SK-N-SH (cell line): ENCODE results near the gene DCLK3. TPM values are rescaled to one million over a fixed set of nuclear protein-coding genes. Genes with fewer than 3 reads are reported as not detected.

Source experiments
- CTCF ChIA-PET: fragments of 300-600, 350-600 bp; formaldehyde crosslinking; extraction: SDS; loops from one replicate; lab custom pipeline; 2021; lab: Yijun Ruan, JAX
- POLR2A ChIA-PET: fragments of 350-600 bp; sonication (Branson Sonifier 250); formaldehyde crosslinking; extraction: SDS; loops from one replicate; lab custom pipeline; 2020; ENCODE audit warnings: antibody characterized with exemption, inconsistent platforms; lab: Yijun Ruan, JAX
- DNase-seq: peaks from one replicate; pipeline ENCODE4 v3.0.0; 2012
- H2AFZ ChIP-seq: fragments of 200-600 bp; sonication (generic); 2 replicates; pipeline ENCODE4 v1.8.1; 2016; ENCODE audit warnings: antibody characterized with exemption, mild to moderate bottlenecking, low read depth
- H3F3A ChIP-seq: fragments of 200-600 bp; sonication (generic); replicated peaks from 2 replicates; pipeline ENCODE3; 2016; ENCODE audit warnings: antibody characterized with exemption, mild to moderate bottlenecking; ENCODE audit not compliant: insufficient read depth
- H3K27ac ChIP-seq, 2 experiments: fragments of 200-500 bp in 1 of 2; fragments of 200-600 bp in 1 of 2; sonication (Bioruptor generic) in 1 of 2; sonication (generic), shearing (Covaris generic) in 1 of 2; 2 replicates each; pipeline versions ENCODE4 v1.5.1 to v1.6.1; 2014 to 2016; ENCODE audit warnings: low read depth in 2 of 2, inconsistent platforms in 1 of 2, low read length in 1 of 2, mild to moderate bottlenecking in 1 of 2, mixed read lengths in 1 of 2
- H3K27me3 ChIP-seq: fragments of 200-600 bp; sonication (generic), shearing (Covaris generic); 2 replicates; pipeline ENCODE4 v1.6.1; 2016; ENCODE audit warnings: mixed run types; ENCODE audit not compliant: insufficient read depth
- H3K36me3 ChIP-seq, 2 experiments: fragments of 200-500 bp in 1 of 2; fragments of 200-600 bp in 1 of 2; sonication (Bioruptor generic) in 1 of 2; sonication (generic) in 1 of 2; replicated peaks in 1 of 2; 2 replicates each; pipeline versions ENCODE3 to v1.5.1; 2014 to 2016; ENCODE audit warnings: low read length in 1 of 2, mild to moderate bottlenecking in 1 of 2; ENCODE audit not compliant: insufficient read depth in 2 of 2, control insufficient read depth in 1 of 2
- H3K4me1 ChIP-seq, 2 experiments: fragments of 200-500 bp in 1 of 2; fragments of 200-600 bp in 1 of 2; sonication (Bioruptor generic) in 1 of 2; sonication (generic), shearing (Covaris generic) in 1 of 2; 2 replicates each; pipeline versions ENCODE4 v1.5.1 to v1.6.1; 2014 to 2016; ENCODE audit warnings: low read depth in 1 of 2, low read length in 1 of 2, mixed run types in 1 of 2; ENCODE audit not compliant: insufficient read depth in 2 of 2, control insufficient read depth in 1 of 2
- H3K4me2 ChIP-seq: fragments of 200-600 bp; sonication (generic), shearing (Covaris generic); 2 replicates; pipeline ENCODE4 v1.6.1; 2017; ENCODE audit warnings: mixed run types
- H3K4me3 ChIP-seq, 2 experiments: fragments of 200-500 bp in 1 of 2; fragments of 200-600 bp in 1 of 2; sonication (Bioruptor generic) in 1 of 2; sonication (generic), shearing (Covaris generic) in 1 of 2; 2 replicates each; pipeline versions ENCODE4 v1.5.1 to v1.8.1; 2014 to 2016; ENCODE audit warnings: low read depth in 2 of 2, inconsistent platforms in 1 of 2, low read length in 1 of 2, mild to moderate bottlenecking in 1 of 2, mixed read lengths in 1 of 2, moderate library complexity in 1 of 2
- H3K79me2 ChIP-seq: fragments of 200-600 bp; sonication (generic); 2 replicates; pipeline ENCODE4 v1.8.1; 2017; ENCODE audit warnings: mild to moderate bottlenecking; ENCODE audit not compliant: insufficient read depth
- H3K9ac ChIP-seq: fragments of 200-600 bp; sonication (generic); 2 replicates; pipeline ENCODE4 v1.6.1; 2017; ENCODE audit warnings: mixed run types
- H3K9me2 ChIP-seq: fragments of 200-600 bp; sonication (generic); 2 replicates; pipeline ENCODE4 v1.6.1; 2017; ENCODE audit warnings: mixed run types
- H3K9me3 ChIP-seq: fragments of 200-600 bp; sonication (generic); 2 replicates; pipeline ENCODE4 v1.6.1; 2017; ENCODE audit warnings: mixed run types, mild to moderate bottlenecking, moderate library complexity
- H4K20me1 ChIP-seq: fragments of 200-600 bp; sonication (generic); 2 replicates; pipeline ENCODE4 v1.6.1; 2017; ENCODE audit warnings: mild to moderate bottlenecking, mixed run types; ENCODE audit not compliant: insufficient read depth
- CHD2 ChIP-seq: fragments of 150-350 bp; IDR thresholded peaks from 2 replicates; pipeline ENCODE4 v1.6.1; 2018; ENCODE audit warnings: low read length; ENCODE audit not compliant: partially characterized antibody
- EP300 ChIP-seq, 2 experiments: IDR thresholded peaks; 2 replicates each; pipeline versions ENCODE4 v1.4.0 to v1.6.1; 2012; ENCODE audit warnings: borderline replicate concordance in 1 of 2, low read depth in 1 of 2, low read length in 1 of 2
- FOSL2 ChIP-seq: IDR thresholded peaks from 2 replicates; pipeline ENCODE4 v1.4.0; 2012; ENCODE audit warnings: low read depth, mild to moderate bottlenecking, moderate library complexity, borderline replicate concordance
- FOXJ3 ChIP-seq: sonication (generic); formaldehyde crosslinking; IDR thresholded peaks from 2 replicates; pipeline ENCODE4 v1.5.1; 2020; ENCODE audit warnings: mild to moderate bottlenecking, missing genetic modification reagents
- FOXM1 ChIP-seq: IDR thresholded peaks from 2 replicates; pipeline ENCODE4 v1.4.0; 2012; ENCODE audit warnings: low read depth, mild to moderate bottlenecking
- GABPA ChIP-seq: IDR thresholded peaks from 2 replicates; pipeline ENCODE4 v1.4.0; 2012; ENCODE audit warnings: low read depth, mild to moderate bottlenecking
- GATA2 ChIP-seq: sonication (generic); formaldehyde crosslinking; IDR thresholded peaks from 2 replicates; pipeline ENCODE4 v1.5.0; 2020; ENCODE audit warnings: mild to moderate bottlenecking, missing genetic modification reagents
- IRF3 ChIP-seq: fragments of 150-350 bp; IDR thresholded peaks from 2 replicates; pipeline ENCODE4 v1.6.1; 2016; ENCODE audit warnings: mild to moderate bottlenecking, low read depth, low read length
- JUND ChIP-seq: IDR thresholded peaks from 2 replicates; pipeline ENCODE4 v1.4.0; 2012
- MAX ChIP-seq: IDR thresholded peaks from 2 replicates; pipeline ENCODE4 v1.4.0; 2012; ENCODE audit warnings: low read depth
- MEF2A ChIP-seq: IDR thresholded peaks from 2 replicates; pipeline ENCODE4 v1.4.0; 2012; ENCODE audit warnings: low read depth, borderline replicate concordance
- MXI1 ChIP-seq: IDR thresholded peaks from 2 replicates; pipeline ENCODE4 v1.6.1; 2012; ENCODE audit warnings: mild to moderate bottlenecking, low read depth, low read length, improper control_type of control experiment
- NFIC ChIP-seq: IDR thresholded peaks from 2 replicates; pipeline ENCODE4 v1.4.0; 2012; ENCODE audit warnings: borderline replicate concordance
- PBX3 ChIP-seq: IDR thresholded peaks from 2 replicates; pipeline ENCODE4; 2012
- POLR2AphosphoS5 ChIP-seq: IDR thresholded peaks from 2 replicates; pipeline ENCODE4 v1.6.1; 2012; ENCODE audit warnings: low read depth, low read length
- RAD21 ChIP-seq: IDR thresholded peaks from 2 replicates; pipeline ENCODE4 v1.6.1; 2012; ENCODE audit warnings: mild to moderate bottlenecking, low read length
- RCOR1 ChIP-seq: fragments of 150-350 bp; IDR thresholded peaks from 2 replicates; pipeline ENCODE4 v1.6.1; 2017; ENCODE audit warnings: antibody characterized with exemption, low read length
- REST ChIP-seq: IDR thresholded peaks from 2 replicates; pipeline ENCODE4 v1.6.1; 2012; ENCODE audit warnings: mild to moderate bottlenecking, low read depth, low read length, moderate library complexity
- RFX5 ChIP-seq: IDR thresholded peaks from 2 replicates; pipeline ENCODE4 v1.6.1; 2012; ENCODE audit warnings: mild to moderate bottlenecking, improper control_type of control experiment, low read length
- RXRA ChIP-seq: IDR thresholded peaks from 2 replicates; pipeline ENCODE4 v1.4.0; 2012; ENCODE audit warnings: low read depth, mild to moderate bottlenecking, borderline replicate concordance
- SIN3A ChIP-seq: IDR thresholded peaks from 2 replicates; pipeline ENCODE4 v1.6.1; 2012; ENCODE audit warnings: low read depth, mild to moderate bottlenecking, low read length, moderate library complexity, borderline replicate concordance
- SMC3 ChIP-seq: IDR thresholded peaks from 2 replicates; pipeline ENCODE4 v1.6.1; 2012; ENCODE audit warnings: low read depth, low read length, improper control_type of control experiment
- USF2 ChIP-seq: fragments of 150-350 bp; IDR thresholded peaks from 2 replicates; pipeline ENCODE4 v1.6.1; 2017; ENCODE audit warnings: antibody characterized with exemption, low read length, low read depth, borderline replicate concordance
- ZBTB33 ChIP-seq: IDR thresholded peaks from 2 replicates; pipeline ENCODE4 v1.4.0; 2012; ENCODE audit warnings: low read depth, borderline replicate concordance
- WGBS: methylation state at CpG from one replicate; pipeline ENCODE4 v1.1.6; 2017; ENCODE audit warnings: low lambda C conversion rate; 5-methylcytosine and 5-hydroxymethylcytosine counted together
- polyA plus RNA-seq, 3 experiments: library from polyadenylated mRNA; depleted of rRNA; stranded (reverse); fragments of >200 nt; gene quantifications; 2 replicates each; pipeline ENCODE4 v1.2.3, GENCODE V29; 2012

The DCLK3 gene
- polyA plus RNA-seq, 1 of the 3 experiments (the other 2 are of a cell fraction): not detected

- H3K27ac ChIP-seq: peak overlapping the region in 1 of 2 experiments; percentile 88; a peak in 2 of 4 replicates
- H3K4me1 ChIP-seq: peaks cover 0 to 21% of the 10 kb centered on the region in 2 experiments; a peak in 3 of 4 replicates
- POLR2A ChIA-PET: interaction anchor here (1.0 to 1.3 kb wide), 3 partner anchors 176 to 317 kb away, joined by 3 to 7 read pairs (median 3); partner anchors contain the start of gene STAC
- DNase-seq: peak; percentile 55
- no peaks in the 10 kb centered on the region for H3K9me3 ChIP-seq
- no peak overlapping the region for H3K4me3 ChIP-seq
- no peaks in the 10 kb centered on the region for H3K9me2 ChIP-seq
- no peak overlapping the region for H2AFZ ChIP-seq
- H3K79me2 ChIP-seq: no peaks in the 10 kb centered on the region
- no peaks in the 10 kb centered on the region for H3K36me3 ChIP-seq
- H3K4me2 ChIP-seq: no peak overlapping the region
- CTCF ChIA-PET: interaction anchor here (0.6 to 4.8 kb wide), 22 partner anchors 33 to 774 kb away, joined by 3 to 65 read pairs (median 4); no protein-coding TSS in a partner anchor
- H3K9ac ChIP-seq: no peak overlapping the region
- no peaks in the 10 kb centered on the region for H3K27me3 ChIP-seq
- H3F3A ChIP-seq: peaks cover 4% of the 10 kb centered on the region
- no peaks in the 10 kb centered on the region for H4K20me1 ChIP-seq
- WGBS: 79% methylated on average over 8 of the region's 8 CpGs
- TF ChIP-seq GABPA (no peak), FOSL2 (no peak), RAD21 (peak; percentile 86), MAX (no peak), FOXJ3 (CRISPR knock-in tag) (peak; percentile 69), RCOR1 (no peak), MXI1 (no peak), RFX5 (no peak), EP300 (IDR thresholded peaks at IDR 0.05; ENCODE audit: borderline replicate concordance in 1 of 2, low read depth in 1 of 2, low read length in 1 of 2) (peak in 1 of 2 experiments; percentile 55; a peak in 1 of 4 replicates), MEF2A (no peak), GATA2 (peak; percentile 64; the same call in 1 of the 2 replicates), ZBTB33 (no peak), FOXM1 (no peak), NFIC (no peak), RXRA (no peak), POLR2AphosphoS5 (no peak), USF2 (no peak), PBX3 (no peak), CHD2 (no peak), IRF3 (no peak), SMC3 (peak; percentile 80), SIN3A (no peak), REST (no peak), JUND (no peak)
These were observed 66.9 kb downstream of the DCLK3 start for GRCh38 chr3:36697229-36698001.
